NOMO-1 (cell line): ENCODE data around the gene CD8A.

ENCODE experiments used
- DNase-seq, 2 experiments: peaks; one replicate each; lab custom pipeline; 2025; ENCODE audit not compliant: unreplicated experiment in 2 of 2; lab: John Stamatoyannopoulos, UW

Gene CD8A

DNA sequence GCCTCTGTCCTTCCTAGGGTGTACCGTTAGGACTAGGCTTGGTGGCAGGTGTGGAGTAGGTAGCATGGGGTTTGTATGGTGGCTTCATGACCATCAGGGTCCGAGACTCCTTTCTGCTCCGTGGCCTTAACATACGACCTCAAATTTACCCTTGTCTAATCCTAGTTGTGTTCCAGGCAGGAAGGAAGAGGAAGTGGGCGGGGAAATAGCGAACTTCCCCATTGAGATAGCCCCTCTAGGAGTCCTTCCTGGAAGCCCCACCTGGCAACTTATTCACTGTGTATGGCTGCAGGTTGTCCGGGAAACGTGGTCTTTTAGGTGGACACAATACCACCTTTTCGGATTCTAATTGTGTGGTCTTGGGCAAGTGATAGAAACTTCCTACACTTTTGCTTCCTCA is 9.3 kb downstream of the CD8A start:
- DNase-seq: peak in 1 of 2 experiments; percentile 6

DNA sequence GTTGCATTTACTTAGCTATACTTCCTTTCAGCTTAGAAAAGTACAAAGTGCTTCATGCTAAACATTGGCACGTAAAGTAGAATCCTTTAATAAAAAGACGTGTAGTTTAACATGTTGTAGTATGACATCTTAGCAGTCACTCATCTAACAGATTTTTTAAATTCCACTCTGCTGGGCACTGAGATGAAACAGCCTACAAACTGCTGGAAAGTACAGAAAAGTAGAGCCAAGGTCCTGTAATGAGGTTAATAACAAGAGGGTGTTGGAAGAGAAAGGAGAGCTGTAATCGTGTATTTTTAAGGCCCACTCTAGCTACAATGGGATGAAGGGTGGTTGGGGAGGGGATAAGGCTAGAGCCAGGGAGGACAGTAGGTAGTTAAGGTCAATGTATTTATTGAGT is 10.7 kb downstream of the CD8A start:
- DNase-seq: no peak

DNA sequence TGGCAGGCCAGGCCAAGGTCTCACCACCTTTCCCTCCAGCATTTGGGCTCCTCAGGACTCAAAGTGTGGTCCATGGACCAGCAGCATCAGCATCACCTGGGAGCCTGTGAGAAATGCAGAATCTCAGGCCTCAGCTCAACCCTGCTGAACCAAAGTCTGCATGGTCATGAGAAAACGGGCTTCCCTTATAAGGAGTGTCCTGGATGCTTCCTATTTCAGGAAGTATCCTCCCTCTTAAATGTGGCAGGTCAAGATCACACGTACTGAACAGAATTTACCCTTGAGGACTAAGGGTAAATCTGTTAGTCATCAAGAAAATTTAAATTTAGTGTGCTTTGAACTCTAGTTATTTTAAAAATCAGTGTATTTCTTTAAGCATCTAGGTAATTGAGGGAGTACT is 11.8 kb downstream of the CD8A start:
- DNase-seq: no peak

DNA sequence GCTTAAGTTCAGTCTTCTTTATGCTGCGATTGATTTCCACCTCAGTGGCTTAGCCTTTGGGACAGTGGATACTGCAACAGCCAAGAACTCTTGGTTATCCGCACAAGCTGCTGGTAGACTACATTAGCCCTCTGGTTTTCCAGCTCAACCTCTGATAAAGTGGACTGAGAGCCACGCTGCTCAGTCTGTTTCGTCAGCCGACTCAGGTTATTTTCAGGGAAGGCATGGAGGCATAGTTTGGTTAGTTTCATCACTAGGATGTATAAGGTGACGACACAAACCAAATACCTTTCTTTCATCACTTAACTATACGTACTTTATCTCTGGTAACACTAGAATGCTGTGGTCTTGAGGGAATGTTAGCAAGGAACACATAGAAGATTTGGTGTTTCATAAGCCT is 14.2 kb downstream of the CD8A start:
- no peak for DNase-seq

DNA sequence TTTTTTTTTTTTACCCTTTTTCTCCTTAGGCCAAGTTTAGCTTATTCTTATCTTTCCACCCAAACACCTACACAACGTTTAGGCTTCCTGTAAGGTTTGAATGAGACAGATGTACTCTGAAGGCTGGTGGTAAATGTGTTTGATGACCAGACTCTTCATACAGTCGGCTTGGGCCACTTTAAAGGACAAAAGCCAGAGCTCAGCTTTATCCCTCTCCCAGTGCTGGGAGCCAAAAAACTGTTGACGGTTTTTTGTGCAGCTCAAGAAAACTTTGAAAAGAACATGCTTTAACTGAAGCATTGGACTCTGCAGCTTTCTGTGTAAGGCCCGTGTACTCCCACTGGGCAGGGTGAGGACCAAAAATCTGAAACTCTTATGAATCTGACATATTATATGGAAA is 15.4 kb downstream of the CD8A start:
- no peak for DNase-seq

DNA sequence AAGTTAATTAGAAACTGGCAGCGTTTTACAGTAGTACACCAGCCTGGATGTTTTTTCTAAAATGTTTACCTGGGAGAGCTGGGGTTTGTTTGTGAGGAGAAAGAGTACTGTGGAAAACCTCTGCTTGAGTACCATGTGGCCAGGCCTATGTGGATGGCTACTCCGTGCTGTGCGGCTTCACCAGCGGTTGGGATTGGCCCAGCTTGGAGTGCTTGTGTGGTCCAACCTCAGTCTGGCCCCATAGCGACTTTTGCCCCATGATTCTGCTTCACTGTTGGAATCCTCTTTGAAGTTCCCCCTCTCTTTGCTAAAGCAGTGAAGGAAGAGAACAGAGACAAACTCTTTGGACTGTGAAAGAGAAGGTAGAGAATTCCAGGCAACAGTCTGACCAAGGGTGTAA is 15.9 kb downstream of the CD8A start:
- DNase-seq: no peak

DNA sequence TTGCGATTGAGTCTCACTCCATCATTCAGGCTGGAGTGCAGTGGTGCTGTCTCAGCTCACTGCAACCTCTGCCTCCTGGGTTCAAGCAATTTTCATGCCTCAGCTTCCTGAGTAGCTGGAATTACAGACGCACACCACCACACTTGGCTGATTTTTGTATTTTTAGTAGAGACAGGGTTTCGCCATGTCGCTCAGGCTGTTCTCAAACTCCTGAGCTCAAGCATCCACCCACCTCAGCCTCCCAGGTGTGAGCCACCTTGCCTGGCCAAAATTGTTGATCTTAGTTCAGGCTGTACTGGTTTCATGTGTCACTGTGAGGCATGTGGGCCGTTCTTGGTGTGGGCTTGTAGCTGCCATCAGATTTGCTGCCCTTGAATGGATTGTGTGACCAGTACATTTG is 18.1 kb downstream of the CD8A start:
- no peak for DNase-seq

DNA sequence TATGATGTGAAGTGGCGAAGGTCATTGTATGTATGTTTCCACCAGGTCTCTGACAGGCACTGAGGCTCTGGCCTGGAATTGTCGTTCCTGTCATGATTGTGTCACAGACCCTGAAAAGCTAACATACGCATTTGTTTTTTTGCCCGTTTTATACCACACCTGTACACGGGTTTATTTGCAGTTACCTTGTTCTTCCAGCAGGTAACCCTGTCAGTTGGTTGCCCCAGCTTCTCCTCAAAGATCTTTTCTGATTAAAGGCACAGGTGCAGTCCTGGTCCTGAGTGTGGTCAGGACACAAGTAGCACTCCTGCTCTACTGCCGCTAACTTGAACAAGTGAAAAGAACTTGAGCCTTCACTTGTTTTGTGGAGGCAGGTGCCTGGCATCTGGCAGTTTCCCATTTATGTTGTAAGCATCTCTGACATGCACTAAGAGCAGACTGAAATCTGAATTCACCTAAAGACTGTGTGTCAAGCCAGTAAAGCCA is 19.9 kb downstream of the CD8A start:
- DNase-seq: no peak

DNA sequence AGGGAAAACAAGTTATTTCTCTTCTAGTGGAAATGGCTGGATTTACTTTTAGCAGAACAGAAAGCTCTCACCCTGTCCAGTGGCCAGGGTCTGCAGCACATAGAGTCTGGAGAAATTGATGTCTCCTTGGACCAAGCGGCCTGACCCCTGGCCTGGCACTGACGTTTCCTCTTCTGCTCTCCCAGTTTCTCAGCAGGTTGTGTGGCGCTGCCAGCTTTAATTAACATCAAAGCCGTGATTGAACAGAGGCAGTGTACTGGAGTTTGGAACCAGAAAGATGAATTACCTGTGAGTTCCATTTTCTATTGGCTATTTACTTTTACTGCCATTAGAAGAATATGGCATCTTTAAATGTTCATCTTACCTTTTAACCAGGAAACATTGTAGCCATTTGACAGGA is 20.9 kb downstream of the CD8A start:
- DNase-seq: no peak

DNA sequence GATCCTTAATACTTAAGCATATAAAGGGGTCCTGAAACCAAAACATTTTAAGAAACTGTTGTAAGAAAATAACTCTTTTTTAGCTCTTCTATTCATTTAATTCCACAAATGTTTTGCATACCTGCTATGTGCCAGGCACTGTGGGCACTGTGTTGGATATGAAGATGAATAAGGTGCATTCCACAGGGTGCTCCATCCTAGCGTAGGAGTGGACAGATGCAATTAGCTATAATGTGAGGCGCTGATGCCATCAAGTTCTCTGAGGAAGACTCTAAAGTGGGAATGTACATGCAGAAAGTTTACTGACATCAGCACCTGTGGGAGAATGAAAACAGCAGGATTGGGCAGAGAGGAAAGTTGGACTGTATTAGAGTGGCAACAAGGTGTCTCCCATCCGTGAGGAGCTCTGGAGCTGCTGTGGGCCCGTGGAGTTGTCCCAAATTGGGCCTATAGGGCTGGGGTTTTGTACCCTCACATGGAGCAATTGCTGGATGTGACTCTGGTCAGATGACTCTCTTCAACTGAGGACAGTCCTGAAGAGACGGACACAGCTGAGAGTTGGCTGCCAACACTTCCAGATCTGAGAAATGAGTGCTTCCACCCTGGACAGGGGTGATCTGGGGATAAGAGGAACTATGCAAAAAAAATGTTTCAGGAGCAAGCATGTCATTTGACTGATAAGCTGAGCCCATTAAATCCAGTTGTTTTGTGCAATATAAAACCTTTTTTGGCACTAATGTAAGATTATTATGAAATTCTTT is 22.3 kb downstream of the CD8A start:
- DNase-seq: no peak

DNA sequence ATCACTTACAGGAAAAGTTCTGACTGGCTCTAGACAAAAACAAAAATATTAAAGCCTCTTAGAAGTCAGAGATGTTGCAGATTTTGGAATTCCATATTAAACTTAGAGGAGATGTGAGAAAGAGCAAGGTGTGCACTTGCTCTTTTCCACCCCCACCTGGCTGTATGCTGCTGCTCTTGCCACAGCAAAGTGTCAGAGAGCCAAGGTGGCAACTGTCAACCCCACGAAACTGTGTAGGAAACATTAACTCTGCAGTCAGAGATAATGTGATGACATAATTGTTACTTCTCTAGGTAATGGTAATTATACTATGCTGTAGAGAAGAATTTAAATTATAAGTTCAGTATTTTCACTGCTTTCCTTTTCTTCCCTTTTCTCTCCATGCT is 25.4 kb downstream of the CD8A start:
- no peak for DNase-seq

DNA sequence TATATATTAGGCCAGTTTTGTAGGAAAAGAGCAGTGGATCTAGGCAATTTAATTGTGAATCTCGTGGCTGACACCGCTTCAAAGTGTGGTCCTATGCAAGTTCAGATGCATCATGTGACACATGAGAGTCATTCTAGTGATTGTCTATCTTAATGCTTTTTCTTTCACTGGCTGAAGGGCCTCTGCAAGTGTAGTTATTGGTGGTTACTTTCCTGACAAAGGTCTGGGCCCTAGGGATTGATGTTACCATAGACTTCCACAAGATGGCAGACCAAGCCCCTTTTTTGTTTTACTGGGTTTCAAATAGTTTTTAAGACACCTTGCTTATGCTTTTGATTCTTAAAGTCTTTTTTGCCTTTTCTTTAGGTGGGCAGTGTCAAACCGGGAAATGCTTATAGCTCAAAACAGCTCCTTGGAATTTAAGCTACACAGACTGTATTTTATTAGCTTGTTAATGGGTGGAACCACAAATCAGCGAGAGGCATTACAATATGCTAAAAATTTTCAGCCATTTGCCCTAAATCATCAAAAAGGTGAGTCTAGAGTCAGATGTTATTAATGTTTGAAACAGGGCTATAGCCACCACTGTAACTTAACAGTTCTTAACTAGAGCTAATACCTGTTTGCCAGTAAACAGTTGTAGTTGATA is 25.9 kb downstream of the CD8A start:
- peak in 1 of 2 experiments; percentile 43 for DNase-seq

DNA sequence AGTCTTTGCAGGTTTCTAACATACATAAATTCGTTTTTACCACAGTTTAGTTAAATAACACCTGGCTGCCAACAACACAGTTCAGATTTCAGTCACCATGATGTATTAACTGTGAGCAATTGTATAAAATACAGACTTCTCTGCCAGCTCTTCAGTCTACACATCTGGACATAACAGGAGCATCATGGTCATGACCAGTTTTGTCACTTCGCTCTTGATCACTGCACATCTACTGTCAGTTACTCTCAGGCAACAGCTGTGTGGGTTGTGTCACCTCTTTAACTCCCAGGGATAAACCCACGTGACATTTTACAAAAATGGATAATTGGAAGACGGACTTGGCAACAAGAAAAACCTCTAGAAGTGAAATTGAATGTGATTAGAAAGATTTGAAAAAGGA is 30.3 kb downstream of the CD8A start:
- no peak for DNase-seq

DNA sequence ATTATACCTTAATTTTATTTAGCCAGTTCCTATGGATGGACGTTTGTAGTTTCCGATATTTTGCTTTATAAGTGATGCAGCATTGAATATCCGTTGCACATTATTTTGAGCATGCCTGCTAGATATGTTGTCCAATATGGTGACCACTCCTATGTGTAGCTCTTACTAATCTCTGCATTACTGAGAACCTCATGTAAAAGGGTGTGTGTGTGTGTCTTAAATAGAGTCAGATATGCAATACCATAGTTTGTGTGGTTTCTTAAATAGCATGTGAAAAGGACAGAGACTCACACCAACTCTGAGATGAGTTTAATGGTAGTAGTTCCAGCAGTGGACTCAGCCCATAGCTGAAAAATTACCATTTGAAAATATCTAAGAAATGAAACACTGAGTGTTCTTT is 32.3 kb downstream of the CD8A start:
- DNase-seq: no peak

DNA sequence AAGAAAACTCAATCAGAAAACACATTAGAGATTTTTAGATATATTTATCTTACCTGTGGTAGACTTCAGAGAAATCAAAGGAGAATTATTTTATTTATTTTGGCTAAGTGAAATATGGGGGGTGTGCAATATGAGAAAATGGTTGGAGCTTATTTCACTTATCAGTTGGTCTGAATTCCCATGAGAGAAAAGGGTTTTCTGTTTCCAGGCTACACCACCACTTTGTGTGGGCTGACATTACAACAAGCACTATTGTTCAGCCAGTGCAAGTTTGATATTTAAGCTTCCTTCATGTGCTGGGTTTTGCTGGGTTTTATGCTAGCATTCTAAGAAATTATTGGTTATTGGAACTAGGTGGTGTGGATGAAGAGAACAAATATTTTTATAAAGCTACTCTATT is 37.1 kb downstream of the CD8A start:
- no peak for DNase-seq

DNA sequence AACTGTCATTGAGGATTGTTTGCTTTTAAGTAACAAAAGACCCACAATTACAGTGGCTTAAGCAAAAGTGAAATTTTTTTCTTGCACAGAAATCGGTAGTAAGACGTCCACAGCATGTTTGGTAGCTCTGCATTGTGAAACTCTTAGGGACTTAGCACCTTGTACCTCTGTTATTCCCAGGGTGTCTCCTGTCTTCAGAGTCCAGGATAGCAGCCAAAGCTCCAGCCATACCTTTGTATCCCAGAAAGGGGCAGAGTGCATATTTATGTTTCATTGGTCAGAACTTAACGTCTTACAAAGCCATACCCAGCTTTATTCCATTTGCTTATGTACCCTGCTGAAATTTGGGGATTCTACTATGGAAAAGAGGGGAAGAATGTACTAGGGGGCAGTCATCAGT is 37.8 kb downstream of the CD8A start:
- no peak for DNase-seq

DNA sequence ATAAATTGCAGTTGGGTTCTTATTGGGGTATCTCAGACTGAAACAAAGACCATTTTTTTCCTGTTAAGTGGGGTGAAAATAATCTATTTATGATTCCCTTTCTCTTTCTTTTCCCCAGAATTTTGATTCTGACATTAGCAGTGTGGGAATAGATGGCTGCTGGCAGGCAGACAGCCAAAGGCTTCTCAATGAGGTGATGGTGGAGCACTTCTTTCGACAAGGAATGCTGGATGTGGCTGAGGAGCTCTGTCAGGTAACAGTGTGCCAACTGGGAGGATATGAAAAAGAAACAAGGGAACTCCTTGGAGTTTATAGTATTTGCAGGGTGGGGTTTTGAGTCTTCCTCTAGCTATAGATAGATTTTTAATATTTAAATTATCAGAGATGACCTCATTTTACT is 38.9 kb downstream of the CD8A start:
- DNase-seq: no peak

DNA sequence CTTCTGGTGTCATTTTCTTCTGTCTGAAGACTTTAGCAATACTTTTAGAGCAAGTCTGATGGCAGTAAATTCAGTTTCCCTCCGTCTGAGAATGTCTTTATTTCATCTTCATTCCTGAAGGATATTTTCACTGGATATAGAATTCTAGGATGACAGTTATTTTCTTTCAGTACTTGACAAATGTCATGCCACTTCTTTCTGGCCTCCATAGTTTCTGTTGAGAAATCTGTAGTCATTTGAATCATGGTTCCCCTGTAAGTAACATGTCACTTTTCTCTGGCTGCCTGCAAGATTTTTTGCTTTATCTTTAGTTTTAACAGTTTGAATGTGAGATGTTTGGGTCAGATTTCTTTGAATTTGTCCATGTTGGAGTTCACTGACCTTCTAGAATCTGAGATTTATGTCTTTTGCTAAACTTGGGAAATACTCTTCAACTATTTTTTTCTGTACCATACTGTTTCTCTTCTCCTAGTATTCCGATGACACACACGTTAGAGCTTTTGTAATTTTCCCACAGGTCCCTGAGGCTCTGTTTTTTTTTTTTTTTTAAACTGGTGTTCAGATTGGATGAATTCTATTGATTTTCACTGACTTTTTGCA is 40.4 kb downstream of the CD8A start:
- DNase-seq: no peak

DNA sequence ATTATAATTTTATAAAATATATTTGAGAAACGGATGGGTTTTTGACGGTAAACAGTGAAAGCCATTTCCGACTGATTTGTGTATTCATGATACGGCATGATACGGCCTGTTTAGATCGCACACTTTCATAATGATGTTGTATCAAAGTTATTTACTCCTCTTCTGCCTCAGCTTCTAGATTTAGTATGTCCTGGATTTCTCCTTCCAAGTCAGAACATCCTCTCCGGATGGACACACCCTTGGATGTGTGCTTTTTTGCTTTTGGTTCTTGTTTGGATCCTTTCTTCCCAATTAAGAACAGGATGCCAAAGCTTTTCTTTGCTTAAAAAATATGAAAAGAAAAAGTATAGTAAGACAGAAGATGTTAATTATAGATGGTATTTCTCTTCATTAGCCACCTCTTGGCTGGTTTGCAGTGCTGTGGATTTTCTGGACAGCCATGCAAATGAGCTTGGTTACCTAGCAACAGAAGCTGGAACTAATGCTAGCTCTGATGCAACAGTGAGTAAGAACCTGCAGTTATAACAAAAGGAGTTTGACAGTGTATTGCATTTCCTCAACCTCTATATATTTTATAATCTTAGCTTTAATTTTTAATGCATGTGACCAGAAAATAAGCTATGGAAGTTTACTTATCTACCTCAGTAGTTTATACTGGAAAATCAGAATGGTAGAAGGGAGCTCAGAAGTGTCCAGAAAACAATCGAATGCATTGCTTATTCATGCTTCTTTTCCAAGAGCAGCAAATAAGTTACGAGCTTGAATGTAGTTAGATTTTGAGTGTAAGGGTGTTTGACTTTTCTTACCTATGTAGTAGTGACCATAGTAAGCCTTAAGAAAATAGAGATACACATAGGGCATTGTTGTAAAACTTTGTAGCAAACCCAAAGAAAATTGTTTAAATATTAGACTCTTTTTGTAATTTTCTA is 42.7 kb downstream of the CD8A start:
- DNase-seq: peak in 1 of 2 experiments; percentile 37

DNA sequence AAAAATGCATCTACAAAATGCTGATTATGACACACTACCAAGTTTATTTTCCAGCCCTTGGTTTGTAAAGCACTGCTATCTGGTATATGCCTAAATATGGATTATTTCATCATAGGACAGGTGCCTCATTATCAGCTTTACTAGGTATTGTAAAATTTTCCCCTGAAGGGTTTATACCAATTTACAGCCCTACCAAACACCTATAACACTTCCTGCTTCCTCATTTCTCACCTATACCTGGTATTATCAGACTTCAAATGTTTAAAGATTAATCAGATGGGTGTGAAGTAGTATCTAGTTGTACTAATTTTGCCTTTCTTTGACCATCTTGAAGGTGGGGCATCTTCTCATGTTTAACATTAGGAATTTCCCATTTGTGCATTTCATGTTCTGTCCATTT is 43.8 kb downstream of the CD8A start:
- no peak for DNase-seq

DNA sequence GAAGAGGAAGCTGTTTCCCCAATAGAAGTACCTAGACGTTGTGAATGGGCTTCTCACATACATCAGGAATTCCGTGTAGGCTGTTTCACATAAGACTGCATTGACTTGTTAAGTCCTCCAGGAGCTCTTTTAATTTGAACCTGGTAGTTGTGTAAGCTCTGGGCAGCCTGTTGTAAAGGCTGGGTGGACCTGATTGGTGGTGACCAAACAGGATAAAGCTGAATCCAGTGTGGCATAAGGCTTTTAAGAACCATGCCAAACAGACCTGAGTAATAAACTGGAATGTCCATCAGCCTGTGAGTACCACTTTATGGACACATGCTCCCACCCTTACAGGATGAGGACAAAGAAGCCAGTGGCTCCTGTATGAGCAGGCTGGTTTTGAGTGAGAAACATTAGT is 46.6 kb downstream of the CD8A start:
- DNase-seq: no peak
